GM03348 (cell line): ENCODE data around the gene PPP1R1C.

Experiments
- DNase-seq: peaks from one replicate; pipeline ENCODE4 v3.0.0; 2012; ENCODE audit warnings: low spot score

Gene PPP1R1C

DNA sequence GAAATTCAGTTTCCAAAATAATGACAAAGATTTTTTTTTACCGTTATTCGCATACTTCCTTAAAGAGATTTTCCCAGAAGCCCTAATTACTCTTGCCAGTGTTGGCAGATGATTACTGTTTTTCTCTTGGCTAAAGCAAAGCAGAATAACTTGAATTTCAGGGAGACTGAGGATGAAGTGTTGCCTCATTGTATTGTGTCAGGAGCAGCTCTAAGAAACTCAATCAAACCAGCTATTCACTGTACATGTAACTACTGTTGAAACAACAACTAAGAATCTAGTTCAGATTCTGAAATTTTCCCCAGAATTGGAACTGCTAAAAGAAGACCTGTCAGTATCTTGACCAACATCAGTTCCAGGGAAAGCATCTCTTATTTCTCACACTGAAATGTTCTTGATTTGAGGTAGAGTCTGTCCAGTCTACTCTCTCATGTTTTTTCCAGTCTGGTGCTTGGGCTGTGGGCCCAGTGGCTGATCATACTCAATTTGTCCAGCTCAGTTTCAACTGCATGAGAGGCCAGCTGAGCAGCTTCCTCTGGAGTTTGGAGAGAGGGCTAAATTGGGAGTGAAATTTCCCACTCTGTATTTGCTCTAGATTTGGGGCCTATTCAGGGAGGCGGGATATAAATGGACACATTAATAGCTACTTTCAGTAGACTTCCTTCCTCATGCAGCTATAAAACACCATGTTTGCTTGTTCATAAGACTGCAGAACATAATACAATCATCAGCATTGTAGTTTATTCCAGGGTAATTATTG lies 78.5 kb downstream of the PPP1R1C start:
- no peak for DNase-seq

GRCh38 chr2:182066400-182067087 lies 80.9 kb downstream of the PPP1R1C start:
- peak; percentile 55 for DNase-seq

DNA sequence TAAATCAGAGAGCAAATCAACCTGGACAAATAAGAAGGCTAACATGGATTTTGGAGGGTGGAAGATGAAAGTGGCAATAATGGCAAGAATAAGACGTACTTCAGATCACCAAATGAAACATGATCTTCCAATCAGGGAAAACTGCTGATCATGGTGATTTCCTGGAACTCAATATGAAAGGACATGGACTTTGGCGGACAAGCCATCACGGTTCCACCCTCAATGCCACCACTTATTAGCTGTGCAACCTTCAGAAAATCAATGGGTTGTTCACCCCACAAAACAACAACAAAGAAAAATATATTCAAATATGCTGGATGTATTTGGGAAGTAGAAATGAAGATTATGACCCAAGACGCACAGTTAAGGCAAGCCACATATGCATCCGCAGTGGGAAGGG lies 81.7 kb downstream of the PPP1R1C start:
- DNase-seq, result no peak

DNA sequence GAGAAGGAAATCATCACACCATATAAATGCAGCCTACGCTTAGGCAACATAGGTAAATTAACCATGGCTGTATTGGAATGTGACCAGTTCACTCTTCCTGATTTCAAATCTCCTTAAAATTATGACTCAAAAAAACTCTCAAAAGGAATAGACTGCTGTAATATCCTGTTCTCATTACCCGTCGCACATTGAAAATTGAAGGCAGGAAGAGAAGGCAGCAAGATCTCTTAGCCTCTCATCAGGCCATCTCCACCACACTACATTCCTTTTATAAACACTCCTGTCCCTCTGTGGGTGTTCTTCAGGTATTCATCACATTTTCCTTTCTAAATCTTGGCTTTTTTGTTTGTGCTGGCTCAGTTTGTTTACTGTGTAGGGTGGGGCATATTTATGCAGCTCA lies 83.2 kb downstream of the PPP1R1C start:
- no peak for DNase-seq

- no peak for DNase-seq
These were observed 83.8 kb downstream of the PPP1R1C start for GRCh38 chr2:182069416-182069815.

- no peak for DNase-seq
These were observed 84.3 kb downstream of the PPP1R1C start for GRCh38 chr2:182069908-182070307.

DNA sequence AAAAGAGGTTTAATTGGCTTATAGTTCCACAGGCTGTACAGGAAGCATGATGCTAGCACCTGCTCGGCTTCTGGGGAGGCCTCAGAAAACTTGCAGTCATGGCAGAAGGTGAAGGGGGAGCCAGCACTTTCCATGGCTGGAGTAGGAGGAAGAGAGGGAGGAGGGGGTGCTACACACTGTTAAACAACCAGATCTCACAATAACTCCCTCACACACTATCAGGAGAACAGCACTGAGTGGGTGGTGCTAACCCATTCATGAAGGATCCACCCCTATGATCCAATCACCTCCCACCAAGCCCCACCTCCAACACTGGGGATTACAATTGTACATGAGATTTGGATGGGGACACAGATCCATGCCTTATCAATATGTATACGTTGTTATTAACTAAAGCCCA lies 85.1 kb downstream of the PPP1R1C start:
- DNase-seq, result no peak

DNA sequence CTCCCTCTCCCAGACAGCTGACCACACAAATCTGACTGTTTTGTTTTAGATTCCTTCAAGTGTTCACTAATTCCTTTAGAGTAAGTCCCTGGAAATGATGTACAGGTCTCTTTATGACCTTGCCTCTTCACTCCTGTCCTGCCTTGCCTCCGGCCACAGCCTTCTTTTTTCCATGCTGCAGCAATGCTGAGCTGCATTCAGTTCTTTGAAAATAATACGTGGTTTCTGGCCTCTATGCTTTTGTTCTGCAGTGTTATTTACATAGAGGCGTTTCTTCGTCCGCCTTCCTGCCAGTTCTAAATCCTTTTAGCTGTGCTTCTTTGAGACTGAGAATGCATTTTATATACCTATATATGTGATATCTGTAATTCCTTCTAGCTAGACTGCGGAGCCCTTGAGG lies 87.2 kb downstream of the PPP1R1C start:
- DNase-seq, result no peak

DNA sequence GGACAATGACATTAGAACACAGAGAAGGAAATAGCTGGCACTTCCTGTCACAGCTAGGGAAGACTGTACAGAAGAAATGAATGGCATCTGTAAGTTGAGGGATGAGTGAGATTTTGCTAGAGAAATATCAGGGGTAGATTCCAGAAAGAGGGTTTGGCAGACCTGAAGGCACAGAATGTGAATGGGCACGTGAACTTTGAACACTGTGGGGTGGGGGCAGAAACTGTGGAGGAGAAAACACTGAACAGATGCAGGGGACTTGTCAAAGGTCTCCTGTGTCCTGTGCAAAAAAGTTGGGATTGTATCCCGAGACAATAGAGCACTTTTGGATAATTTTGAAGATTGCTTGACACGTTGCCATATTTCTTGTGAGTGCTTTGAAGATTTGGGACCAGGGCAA lies 88.0 kb downstream of the PPP1R1C start:
- no peak for DNase-seq

GRCh38 chr2:182077023-182077422 lies 91.4 kb downstream of the PPP1R1C start:
- no peak for DNase-seq

- peak; percentile 76 for DNase-seq
These were observed 91.9 kb downstream of the PPP1R1C start for GRCh38 chr2:182077448-182078142.

DNA sequence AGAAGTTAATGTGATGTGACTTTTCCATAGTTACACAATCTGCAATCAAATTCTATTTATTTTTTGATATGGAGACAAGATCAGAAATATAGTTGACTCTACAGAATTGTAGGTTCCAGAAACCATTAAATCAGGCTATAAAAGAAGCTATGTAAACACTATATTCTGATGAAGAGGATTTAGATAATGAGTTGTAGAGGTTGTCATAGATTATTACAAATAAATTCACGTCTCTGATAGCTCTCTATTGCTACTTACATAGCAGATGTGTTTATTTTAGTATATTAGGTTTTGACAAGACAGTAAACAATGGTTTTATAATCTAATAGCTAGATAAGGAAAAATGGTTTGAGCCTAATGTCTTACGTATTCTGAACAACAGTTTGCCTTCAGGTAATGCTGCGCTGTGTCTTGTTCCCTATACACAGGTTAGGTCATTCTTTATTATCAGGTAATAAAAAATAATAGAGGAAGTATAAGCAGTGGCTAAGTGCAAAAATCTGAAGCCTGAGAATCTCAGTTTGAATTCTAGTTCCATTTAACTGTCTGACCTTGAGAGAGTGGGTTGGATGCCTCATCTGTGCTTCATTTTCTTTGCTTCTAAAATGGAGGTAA lies 93.4 kb downstream of the PPP1R1C start:
- DNase-seq, result no peak

DNA sequence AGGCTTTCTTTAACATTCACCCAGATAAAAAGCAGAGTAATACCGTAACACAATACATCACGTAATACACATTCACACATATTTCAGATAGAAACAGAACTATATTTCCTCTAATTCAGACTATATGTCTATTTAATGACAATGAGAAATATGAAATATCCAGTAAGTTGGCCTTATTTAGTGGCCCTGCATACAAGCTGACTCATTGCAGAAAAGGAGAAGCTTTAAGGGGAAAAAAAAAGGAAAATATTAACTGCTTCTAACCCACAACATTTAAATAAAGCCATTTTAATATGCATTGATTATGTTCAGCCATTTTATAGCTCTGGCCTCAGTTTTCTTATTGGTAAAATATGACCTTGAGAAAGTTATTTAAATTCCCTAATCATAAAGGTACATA lies 94.8 kb downstream of the PPP1R1C start:
- DNase-seq, result no peak

DNA sequence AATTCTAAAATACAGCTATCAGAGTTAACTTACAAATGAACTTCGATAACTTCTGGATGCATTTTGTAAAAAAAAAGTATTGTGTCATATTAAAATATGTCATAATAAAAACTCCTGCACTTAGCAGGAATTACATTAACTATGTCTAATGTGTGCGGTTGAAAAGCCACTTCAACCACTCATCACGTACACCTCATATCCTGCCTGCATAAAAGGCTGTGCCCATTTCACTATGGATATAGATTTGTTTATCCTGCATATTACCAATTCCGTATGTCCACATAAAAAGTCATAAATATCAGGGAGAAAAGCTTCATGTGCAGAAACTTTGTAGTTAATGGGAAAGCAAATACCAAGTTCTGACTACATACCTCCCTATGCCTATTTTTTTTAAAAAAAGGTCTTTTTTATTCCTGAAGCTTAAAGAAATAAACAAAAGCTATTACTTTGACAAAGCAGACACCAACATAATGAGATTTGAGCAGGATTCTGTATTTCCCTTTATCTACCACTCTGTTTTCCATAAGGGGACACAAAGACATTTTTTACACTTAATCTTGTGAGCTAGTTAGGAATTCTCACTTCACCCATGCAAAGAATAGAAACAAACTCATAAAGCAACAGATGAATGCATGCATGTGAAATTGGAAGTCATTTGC lies 96.1 kb downstream of the PPP1R1C start:
- no peak for DNase-seq

- DNase-seq, result peak; percentile 6
These were observed 103.1 kb downstream of the PPP1R1C start for GRCh38 chr2:182088681-182089320.

- DNase-seq, result no peak
These were observed 104.8 kb downstream of the PPP1R1C start for GRCh38 chr2:182090486-182090885.

DNA sequence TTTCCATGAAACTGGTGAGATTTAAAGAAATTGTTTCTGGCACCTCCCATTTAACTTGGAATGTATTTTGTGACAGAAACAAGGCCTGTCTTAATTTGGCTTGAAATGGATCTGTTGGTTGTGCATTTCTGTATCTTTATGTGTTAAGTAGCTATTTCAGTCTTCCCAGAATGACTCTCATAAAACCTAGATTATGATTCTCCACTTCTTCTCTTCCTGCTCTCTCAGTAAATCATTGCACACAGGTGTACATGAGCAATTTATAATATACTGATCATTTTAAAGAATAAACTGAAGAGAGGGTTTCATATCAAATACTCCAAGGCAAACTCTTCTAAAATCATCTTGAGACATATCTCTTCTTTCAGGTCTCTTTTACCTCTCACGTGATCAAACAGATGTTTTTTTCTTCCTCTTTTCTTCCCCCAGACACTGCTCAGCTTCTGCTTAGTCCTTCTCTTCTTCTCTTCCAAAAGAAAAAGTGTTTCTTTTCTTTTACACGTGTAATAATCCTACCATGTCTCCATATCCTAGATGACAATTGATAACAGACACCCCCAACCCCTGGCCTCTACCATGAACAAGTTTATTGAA lies 112.0 kb downstream of the PPP1R1C start:
- no peak for DNase-seq

- DNase-seq, result no peak
These were observed 113.0 kb downstream of the PPP1R1C start for GRCh38 chr2:182098648-182099047.

GRCh38 chr2:182101263-182101662 lies 115.6 kb downstream of the PPP1R1C start:
- no peak for DNase-seq

GRCh38 chr2:182103526-182103925 lies 117.9 kb downstream of the PPP1R1C start:
- peak; percentile 5 for DNase-seq

GRCh38 chr2:182110347-182110746 lies 124.7 kb downstream of the PPP1R1C start:
- no peak for DNase-seq
